GM18870 (cell line): Measurements from ENCODE around the gene SLC22A15.
"Not testable (repeated sequence)": the region's sequence is repeated elsewhere in the genome, so short reads cannot be mapped to it uniquely, and the experiment has no call there.

Experiments
- ATAC-seq: cut with Tn5 transposase; IDR thresholded peaks from one replicate; pipeline ENCODE4 v1.9.1; 2021; ENCODE audit warnings: moderate library complexity; ENCODE audit not compliant: unreplicated experiment

Gene SLC22A15

DNA sequence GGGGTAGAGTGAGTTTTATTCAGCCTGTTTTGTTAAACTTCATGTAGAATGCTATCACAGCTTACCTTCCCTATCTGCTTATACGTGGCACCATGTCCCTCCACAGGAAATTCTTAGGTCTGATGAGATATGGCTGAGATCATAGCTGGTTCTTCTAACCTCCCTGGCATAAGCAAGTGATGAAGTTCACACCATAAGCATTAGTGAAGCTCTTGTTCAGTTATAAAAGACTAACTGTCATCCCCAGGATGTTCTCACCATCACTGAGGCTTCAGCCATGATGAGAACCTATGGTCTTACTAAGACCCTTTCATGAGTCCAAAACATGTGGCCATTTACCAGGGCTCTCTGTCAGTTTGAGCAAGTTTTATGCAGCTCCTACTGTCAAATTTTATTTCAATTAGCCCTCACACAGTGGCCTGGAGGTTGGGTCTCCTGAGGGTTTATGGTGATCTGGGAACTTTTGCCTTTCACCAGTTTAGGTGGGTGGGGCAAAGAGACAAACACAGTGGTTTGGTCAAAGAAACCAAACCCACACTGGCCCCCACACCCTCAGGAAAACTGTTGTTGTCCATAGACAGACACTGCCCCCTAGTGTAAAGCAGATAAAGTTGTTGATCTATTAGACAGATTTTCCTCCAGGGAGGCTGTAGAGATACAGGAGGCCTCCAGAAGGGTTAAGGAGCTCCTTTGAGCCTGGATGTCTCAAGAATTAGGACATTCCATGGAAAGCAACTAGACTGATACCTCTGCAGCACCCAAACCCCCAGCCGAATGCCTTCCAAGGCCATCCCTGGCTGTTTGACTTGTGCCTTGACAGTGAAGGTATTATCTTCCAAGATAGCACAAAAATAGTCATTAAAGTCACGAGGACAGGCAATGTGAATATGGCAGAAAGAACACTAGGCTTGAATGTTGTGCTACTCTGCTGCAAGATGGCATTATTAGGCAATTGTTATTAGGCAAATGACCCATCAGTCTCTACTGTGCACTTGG is 5.0 kb downstream of the SLC22A15 start:
- no peak for ATAC-seq

DNA sequence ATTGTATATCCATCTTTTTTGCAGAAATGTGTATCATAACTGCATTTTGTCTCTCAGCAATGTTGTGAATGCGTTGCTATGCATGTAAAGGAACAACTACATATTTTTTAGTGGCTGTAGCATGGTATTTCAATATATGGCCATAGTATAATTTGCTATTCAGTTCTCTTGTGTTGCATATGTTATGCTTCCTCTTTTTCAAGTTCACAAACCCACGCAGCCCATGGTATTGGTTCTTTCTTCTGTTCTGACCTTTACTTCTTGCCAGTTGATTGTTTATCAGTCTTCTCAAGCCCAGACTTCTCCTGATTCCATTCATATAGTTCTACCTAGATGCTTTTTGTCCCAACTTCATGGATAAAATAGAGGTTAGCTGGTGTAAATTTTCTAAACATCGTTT is 6.1 kb downstream of the SLC22A15 start:
- no peak for ATAC-seq

DNA sequence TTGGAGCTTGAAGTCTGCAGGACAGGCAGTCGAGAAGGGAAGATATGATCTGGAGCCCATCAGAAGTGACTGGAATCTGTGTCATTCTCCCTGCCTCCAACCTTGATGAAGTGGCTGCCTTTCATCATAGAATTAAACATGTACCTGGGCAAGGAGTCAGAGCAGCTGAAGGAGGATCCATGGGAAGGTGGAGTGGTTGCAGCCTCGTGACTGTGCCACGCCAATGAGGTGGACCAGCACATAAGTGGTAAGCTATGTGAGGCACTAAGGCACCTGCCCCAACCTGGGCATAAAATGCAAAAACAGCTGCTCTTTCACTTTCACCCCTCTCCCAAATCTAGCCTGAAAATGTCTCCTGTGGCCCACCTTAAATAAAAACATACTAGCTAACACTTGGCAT is 7.3 kb downstream of the SLC22A15 start:
- no peak for ATAC-seq

DNA sequence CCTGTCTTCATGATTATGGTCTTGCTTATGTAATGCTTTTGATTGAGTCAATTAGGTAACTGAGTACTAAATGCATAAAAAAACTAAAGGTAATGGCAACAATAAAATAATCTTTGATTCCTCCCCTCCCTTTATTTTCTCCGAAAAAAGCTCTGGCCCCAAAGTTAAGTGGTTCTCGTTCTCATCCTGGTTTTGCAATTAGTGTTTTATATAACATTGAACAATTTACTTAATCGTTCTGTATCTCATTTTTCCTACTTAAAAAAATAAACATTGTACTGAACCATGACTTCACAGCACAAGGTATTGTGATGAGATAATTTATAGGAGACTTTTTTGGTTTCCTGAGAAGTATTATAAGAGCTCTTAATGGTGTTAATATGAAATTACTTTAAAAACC is 11.3 kb downstream of the SLC22A15 start:
- no peak for ATAC-seq

DNA sequence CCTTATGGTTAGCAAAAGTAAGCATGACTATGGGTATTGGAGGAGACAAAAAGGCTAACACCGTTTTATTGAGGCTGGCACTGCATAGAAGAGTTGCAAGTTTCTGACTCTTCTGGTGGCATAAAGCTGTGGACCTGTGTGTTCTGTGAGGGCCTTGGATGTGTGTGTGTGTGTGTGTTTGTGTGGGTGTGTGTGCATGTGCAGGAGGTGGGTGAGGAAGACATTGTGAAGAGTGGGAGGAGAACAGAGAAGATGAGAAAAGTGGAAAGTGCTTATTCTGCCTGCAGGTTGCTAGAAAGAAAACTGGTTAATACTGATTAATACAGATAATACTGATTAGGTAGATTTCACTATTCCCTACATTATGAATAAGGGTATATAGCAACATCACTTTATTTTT is 12.6 kb downstream of the SLC22A15 start:
- ATAC-seq = no peak

DNA sequence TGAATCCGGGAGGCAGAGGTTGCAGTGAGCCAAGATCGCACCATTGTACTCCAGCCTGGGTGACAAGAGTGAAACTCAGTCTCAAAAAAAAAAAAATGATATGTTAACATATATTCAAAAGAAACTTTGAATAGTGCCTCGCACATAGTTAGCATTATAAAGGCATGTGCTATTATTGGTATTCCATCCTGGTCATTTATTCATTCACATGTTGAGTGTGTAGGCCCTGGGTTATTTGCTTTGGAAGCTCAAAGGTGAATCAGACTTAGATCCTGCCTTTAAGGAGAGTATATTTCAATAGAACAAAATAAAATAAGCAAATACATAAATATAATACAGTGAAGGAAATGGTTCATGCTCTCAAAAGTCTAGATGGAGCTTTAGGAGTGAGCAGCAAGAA is 13.4 kb downstream of the SLC22A15 start:
- ATAC-seq = no peak

DNA sequence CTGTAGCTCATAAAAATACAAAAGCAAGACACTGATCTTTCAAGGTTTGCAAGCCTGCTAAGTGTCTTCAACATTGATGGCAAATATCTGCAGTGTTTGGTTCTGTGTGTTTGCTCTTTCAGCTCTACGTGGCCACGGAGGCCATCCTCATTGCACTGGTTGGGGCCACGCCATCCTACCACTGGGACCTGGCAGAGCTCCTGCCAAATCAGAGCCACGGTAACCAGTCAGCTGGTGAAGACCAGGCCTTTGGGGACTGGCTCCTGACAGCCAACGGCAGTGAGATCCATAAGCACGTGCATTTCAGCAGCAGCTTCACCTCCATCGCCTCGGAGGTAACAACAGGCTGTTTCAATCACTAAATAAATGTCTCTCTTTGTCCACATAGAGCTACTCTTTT is 15.6 kb downstream of the SLC22A15 start:
- no peak for ATAC-seq

DNA sequence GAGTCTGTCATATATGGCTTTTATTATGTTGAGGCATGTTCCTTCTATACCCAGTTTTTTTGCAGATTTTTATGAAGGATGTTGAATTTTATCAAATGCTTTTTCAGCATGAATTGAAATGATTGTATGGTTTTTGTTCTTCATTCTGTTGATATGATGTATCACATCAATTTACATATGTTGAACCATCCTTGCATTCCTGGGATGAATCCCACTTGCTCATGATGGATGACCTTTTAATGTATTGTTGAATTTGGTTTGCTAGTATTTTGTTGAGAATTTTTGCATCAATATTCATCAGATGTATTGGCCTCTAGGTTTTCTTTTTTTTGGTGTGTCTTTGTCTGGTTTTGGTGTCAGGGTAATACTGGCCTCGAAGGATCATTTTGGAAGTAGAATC is 21.6 kb downstream of the SLC22A15 start:
- not testable (repeated sequence) for ATAC-seq

DNA sequence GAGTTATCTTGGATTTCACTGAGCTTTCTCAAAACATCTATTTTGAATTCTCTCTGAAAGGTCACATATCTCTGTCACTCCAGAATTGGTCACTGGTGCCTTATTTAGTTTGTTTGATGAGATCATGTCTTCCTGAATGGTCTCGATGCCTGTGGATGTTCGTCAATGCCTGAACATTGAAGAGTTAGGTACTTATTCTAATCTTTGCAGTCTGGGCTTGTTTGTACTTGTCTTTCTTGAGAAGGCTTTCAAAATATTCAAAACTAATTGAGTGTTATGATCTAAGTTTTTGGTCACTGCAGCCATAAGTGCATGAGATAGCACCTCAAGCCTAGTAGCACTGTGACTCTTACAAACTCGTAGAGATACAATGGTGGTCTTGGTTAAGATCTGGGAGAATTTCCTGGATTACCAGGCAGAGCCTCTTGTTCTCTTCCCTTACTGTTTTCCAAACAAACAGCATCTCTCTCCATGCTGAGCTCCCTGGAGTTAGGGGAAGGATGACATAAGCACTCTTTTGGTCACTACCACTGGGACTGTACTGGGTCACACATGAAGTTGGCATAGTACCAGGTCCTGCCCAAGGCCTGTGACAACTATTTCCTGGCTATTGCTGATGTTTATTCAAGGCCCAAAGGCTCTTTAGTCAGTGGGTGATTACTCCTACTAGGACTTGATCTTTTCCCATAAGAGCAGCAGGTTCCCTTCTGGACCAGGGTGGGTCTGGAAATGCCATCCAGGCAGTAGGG is 25.6 kb downstream of the SLC22A15 start:
- no peak for ATAC-seq

DNA sequence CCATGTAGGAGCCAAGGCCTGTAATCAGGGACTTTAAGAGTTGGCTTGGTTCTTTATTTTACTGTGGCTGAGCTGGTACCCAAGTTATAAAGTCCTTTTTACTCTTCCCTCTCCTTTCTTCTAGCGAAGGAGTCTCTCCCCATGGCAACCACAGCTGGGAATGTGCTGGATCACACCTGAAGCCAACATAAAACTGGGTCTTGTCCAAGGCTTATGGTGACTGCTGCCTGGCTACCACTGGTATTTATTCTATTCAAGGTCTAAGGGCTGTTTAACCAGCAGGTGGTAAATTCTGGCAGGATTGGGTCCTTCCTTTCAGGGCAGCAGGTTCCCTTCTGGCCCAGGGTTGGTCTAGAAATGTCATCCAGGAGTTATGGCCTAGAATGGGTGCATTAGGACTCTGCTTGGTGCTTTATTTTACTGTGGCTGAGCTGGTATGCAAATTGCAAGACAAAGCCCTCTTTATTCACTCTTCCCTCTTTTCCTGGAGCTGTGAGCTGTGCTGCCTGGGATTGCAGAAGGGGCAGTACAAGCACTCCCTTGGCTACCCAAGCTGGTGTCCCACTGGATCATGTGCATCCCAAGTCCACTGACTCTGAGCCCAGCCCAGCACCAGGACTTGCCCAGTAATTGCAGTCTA is 26.6 kb downstream of the SLC22A15 start:
- ATAC-seq = no peak

DNA sequence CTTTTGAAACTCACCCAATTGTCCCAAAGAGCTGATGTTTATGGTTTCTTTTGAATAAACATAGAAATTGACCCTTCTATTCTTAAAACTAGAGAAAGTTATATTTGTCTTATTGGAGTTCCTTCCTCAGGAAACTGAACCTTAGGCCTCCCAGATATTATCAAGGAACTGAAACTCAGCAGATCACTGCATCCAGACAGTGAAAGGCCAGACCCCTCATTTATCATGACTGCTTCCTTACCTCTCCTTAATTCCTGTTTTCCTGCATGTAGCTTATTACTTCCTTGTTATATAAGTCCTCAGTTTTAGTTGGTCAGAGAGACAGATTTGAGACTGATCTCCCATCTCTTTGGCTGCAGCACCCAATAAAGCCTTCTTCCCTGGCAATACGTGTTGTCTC is 27.5 kb downstream of the SLC22A15 start:
- ATAC-seq = no peak

DNA sequence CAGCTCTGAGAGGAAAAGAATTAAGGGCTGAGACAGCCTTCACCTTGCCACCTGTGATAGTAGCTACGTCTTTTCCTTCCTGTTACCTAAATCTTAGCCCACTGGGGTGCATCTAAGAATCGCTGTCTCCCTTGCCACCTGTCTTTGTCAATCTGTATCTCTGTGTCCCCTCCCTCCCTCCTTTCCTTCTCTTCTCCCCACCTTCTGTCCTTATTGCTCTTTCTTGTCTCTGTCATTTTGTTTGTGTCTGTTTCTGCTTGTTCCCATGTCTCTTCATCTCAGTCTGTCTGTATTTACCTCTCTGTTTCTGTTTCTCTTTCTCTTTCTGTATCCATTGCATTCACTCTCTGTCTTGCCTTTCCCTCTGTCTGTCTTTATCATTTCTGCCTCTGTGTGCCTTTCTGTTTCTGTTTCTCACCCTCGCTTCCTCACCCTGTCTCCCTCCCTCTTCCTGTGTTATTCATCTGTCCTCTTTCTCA is 30.2 kb downstream of the SLC22A15 start:
- ATAC-seq = peak; percentile 97

DNA sequence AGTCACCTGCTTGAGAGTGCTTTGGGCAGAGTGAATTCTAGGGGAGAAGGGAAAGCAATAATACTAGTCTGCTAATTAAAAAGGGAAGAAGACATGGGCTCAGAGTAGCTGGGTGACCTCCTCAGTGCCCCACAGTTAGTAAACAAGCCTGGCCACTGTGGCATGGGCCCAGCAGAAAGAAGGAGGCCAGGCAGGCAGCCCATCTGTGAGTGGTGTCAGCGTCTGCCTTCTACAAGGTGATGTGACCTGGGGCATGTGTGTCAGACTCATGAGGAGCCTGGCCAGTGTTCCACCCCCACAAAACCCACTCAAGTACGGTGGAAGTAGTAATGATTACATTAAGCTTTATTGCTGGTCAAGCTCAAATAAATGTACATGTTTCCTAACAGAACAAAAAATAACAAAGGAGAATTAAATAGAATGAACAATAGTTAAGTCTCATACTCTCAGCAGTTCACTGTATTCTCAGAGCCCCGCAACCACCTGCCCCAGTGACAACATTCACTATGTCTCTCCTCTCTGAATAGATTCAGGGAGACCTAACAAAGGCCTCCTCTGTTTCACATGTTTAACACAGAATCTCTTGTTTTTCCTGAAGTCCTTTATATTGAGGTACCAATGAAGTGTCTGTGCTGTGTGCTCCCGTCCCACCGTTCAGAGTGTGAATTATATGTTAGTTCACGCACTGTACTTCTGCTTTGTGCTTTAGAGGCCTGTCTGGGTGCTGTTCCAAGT is 32.5 kb downstream of the SLC22A15 start:
- ATAC-seq = no peak

DNA sequence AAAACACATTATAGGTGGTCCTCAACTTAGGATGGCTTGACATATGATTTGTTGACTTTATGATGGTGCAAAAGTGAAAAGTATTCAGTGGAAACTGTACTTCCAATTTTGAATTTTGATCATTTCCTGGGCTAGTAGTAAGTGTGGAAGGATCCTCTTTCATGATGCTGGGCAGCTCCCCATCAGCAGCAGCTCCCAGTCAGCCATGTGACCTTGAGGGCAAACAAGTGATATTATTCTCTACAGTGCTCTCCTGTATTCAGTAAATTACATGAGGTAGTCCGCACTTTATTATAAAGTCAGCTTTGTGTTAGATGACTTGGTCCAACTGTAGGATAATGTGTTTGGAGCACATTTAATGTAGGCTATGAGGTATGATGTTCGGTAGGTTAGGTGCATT is 36.4 kb downstream of the SLC22A15 start:
- ATAC-seq = no peak

DNA sequence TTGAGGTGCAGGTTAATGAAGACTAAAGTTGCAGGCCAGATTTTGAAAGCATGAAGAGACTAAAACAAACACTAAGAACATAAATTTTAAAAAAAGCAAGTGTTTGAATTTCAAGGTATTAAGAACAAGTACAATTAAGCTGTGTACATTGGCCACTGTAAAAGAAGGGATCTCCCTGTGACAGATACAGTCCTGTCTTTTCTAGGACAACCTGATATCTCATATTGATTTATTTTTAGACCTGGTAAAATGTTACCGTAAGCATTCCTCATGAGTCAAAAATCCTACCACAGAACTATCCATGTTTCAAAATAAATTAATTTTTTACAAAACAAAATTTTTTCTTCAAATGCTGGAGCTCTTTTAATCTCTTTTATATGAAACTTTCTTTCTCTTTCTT is 39.4 kb downstream of the SLC22A15 start:
- ATAC-seq = no peak

DNA sequence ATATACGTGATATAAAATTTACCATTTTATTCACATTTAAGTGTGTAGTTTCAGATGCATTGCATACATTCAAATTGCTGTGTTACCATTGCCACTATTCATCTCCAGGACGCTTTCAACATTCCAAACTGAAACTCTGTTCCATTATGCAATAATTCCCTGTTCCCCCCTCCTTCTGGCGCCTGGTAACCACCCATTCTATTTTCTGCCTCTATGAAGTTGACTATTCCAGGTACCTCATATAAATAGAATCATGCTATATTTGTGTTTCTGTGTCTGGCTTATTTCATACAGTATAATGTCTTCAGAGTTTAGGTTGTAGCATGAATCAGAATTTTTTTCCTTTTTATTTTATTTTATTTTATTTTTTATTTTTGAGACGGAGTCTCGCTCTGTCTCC is 41.7 kb downstream of the SLC22A15 start:
- ATAC-seq = no peak

DNA sequence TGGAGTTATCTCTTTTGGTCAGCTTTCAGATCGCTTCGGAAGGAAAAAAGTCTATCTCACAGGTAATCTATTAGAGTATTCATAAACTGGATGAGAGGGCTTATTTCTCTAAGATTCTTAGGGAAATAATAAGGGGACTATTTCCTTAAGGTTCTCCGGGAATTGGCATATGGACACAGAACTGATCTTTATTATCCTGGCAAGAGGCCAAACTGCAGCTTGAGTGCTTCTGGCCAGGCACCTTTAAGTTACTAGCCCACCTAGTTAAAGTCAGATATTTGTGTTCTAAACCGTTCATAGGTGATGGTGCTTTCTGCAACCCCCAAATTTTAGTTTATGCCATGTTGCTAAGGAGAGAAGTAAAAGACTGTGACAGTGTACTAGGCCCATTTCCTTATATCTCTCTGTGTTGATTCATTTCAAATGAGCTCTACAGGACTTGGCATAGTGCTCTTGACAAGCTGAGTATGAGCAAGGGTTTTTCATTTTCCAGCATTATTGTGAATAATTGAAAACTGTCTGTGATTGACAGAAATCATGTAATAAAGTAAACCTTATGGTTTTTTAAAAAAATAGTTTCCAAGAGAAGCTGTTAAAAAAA is 43.4 kb downstream of the SLC22A15 start:
- no peak for ATAC-seq

DNA sequence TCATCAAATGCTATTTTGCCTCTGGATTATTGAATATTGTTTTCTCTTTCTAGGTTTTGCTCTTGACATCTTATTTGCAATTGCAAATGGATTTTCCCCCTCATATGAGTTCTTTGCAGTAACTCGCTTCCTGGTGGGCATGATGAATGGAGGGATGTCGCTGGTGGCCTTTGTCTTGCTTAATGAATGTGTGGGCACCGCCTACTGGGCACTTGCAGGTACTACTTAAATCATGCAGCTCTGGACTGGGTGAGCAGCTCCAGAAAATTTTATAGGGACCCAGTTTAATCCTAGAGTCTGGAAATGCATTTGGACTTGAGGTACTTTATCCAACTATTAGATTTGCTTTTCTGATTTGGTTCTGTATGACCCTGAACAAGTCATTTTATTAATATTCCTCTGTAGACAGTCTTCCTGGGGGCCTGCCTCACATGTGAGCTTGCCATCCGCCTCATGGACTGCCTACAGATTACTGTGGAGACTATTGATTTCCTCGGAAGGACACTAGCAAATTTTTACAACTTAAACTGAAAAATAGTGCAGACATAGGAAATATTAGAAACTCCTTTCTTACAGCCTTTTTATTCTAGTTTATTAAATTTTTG is 44.5 kb downstream of the SLC22A15 start:
- peak; percentile 65 for ATAC-seq

DNA sequence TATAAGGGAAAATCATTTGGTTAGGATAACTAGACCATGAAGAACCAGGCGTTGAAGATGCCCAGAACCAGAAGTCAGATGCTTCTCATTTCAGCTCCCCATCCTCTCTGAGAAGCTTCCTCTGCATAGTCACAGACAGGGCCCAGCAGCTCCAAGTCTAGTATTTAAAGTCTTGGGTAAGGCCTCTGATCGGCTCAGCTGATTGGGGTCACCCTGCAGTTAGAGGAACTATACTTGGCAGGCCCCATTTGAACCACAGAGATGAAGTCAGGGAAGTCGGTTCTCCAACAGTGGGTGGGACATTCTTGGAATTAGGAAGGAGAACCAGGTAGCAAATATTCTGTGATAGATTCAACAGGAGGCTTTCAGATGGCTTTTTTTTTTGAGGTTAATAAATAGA is 48.3 kb downstream of the SLC22A15 start:
- no peak for ATAC-seq

DNA sequence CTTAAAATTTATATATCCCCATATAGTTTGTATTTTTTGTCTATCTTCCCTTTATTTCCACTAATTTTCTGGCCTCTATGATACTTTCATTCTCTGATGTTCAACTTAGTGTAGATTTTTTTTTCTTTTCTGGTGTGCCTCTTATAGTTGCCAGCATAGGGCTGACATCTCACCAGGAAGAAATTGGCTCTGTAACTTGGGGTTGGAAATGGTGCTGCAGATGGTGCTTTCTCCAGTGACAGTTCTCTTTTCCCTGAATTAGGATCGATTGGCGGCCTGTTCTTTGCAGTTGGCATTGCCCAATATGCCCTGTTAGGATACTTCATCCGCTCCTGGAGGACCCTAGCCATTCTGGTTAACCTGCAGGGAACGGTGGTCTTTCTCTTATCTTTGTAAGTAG is 50.3 kb downstream of the SLC22A15 start:
- no peak for ATAC-seq
